ENCODE results near the gene ASCL5. TPM values are rescaled to one million over a fixed set of nuclear protein-coding genes. Genes with fewer than 3 reads are reported as not detected.

Gene ASCL5
- total and polyA plus RNA-seq, 2 of the 13 experiments (the other 11 are each of a cell fraction or from before 2014, with no cell fraction given), result not detected

DNA sequence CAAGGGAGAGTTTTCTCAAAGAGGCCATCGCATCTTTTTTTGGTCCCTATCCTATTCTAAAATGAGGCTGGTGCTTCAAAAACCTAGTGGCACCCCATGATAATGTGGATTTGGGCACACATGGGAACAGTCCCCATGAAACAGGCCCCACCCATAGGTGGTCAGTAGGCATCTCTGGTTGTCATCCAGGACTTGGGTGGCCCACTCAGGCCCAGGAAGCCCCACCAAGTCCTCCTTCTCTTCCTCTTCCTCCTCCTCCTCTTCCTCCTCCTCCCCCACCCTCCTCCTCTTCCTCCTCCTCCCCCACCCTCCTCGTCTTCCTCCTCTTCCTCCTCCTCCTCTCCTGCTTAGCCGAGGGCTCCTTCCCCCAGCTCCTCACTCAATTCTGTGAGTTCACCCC, 15.3 kb downstream of the ASCL5 start (continued):
- TF ChIP-seq FOXP4 (CRISPR knock-in tag; IDR thresholded peaks at IDR 0.05), result no peak
- TF ChIP-seq, protein P1, sequence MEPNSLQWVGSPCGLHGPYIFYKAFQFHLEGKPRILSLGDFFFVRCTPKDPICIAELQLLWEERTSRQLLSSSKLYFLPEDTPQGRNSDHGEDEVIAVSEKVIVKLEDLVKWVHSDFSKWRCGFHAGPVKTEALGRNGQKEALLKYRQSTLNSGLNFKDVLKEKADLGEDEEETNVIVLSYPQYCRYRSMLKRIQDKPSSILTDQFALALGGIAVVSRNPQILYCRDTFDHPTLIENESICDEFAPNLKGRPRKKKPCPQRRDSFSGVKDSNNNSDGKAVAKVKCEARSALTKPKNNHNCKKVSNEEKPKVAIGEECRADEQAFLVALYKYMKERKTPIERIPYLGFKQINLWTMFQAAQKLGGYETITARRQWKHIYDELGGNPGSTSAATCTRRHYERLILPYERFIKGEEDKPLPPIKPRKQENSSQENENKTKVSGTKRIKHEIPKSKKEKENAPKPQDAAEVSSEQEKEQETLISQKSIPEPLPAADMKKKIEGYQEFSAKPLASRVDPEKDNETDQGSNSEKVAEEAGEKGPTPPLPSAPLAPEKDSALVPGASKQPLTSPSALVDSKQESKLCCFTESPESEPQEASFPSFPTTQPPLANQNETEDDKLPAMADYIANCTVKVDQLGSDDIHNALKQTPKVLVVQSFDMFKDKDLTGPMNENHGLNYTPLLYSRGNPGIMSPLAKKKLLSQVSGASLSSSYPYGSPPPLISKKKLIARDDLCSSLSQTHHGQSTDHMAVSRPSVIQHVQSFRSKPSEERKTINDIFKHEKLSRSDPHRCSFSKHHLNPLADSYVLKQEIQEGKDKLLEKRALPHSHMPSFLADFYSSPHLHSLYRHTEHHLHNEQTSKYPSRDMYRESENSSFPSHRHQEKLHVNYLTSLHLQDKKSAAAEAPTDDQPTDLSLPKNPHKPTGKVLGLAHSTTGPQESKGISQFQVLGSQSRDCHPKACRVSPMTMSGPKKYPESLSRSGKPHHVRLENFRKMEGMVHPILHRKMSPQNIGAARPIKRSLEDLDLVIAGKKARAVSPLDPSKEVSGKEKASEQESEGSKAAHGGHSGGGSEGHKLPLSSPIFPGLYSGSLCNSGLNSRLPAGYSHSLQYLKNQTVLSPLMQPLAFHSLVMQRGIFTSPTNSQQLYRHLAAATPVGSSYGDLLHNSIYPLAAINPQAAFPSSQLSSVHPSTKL (CRISPR knock-in tag; IDR thresholded peaks at IDR 0.05), result no peak
- no peak for TF ChIP-seq MBD4 (IDR thresholded peaks at IDR 0.05; ENCODE audit: borderline replicate concordance, low read length)
- TF ChIP-seq ZNF674 (CRISPR knock-in tag; IDR thresholded peaks at IDR 0.05; ENCODE audit: low read depth), result no peak
- TF ChIP-seq ZNF777 (CRISPR knock-in tag; IDR thresholded peaks at IDR 0.05), result no peak
- TF ChIP-seq REST (IDR thresholded peaks at IDR 0.05; ENCODE audit: borderline replicate concordance in 1 of 2, low read depth in 1 of 2, low read length in 2 of 2), result no peak
- TF ChIP-seq GTF2F1 (IDR thresholded peaks at IDR 0.05; ENCODE audit: low read length), result no peak
